Muscle of back (tissue), 11 donors: ENCODE results near the gene L1CAM. TPM values are rescaled to one million over a fixed set of nuclear protein-coding genes. Genes with fewer than 3 reads are reported as not detected.

ENCODE experiments used
- DNase-seq, 3 donors: peaks; one replicate each; pipeline versions ENCODE4 v3.0.0 to v3.0.0-alpha.2; 2013
- polyA plus RNA-seq, 10 donors: library from polyadenylated mRNA; unstranded; fragments of 120-200 nt; gene quantifications; one replicate each; pipeline ENCODE4 v1.2.1, GENCODE V29; 2013; ENCODE audit not compliant: insufficient read length in 10 of 10

L1CAM gene
- polyA plus RNA-seq, 10 donors, result 1.8 to 7.4 (median 3.0) TPM

DNA sequence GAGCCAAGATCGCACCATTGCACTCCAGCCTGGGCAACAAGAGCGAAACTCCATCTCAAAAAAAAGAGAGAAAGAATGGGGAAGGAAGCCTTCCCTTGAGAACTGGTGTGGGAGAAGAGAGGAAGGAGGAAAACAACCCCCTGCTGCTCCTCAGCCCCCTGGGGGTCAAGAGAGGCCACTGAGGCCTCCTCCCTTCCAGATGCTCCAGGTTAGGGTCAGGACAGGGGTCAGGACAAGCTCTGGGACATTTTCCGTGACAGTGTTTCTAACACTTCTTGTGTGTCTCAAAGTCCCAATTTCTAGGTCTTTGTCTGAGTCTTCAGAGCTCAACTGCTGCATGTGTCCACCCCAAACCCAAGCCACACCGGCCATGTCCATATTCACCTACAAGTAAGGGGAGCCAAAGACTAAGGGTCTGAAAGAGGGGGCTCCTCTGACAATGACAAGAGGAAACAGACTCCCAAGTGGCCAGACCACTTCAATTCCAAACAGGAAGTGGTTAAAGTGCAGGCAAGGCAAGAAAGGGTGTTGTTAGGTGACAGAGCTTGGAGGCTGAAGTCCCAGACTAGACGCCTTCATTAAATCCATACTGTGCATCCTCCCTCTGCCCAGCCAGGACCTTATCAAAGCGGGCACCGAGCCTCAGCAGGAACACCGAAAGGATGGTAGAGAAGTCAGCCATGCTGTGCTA, 8.3 kb downstream of the L1CAM start:
- no peak for DNase-seq

DNA sequence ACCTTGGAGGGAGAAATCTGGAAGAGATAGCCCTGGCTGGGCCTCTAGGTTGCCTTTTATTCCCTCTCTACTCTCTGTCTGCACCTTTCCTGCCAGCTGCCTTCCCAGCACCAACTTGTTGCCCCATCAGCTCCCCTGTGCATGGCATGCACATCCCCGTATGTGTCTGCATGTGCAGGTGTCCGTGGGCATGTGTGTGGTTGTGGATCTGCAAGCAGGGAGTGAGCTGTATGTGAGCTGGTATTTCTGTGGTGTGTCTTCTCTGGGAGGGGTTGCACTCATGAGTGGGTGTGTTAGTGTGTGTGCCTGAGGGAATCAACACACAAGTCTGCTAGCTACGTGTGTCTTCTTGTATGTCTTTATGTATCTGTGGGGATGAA, 9.9 kb downstream of the L1CAM start:
- DNase-seq, result no peak

DNA sequence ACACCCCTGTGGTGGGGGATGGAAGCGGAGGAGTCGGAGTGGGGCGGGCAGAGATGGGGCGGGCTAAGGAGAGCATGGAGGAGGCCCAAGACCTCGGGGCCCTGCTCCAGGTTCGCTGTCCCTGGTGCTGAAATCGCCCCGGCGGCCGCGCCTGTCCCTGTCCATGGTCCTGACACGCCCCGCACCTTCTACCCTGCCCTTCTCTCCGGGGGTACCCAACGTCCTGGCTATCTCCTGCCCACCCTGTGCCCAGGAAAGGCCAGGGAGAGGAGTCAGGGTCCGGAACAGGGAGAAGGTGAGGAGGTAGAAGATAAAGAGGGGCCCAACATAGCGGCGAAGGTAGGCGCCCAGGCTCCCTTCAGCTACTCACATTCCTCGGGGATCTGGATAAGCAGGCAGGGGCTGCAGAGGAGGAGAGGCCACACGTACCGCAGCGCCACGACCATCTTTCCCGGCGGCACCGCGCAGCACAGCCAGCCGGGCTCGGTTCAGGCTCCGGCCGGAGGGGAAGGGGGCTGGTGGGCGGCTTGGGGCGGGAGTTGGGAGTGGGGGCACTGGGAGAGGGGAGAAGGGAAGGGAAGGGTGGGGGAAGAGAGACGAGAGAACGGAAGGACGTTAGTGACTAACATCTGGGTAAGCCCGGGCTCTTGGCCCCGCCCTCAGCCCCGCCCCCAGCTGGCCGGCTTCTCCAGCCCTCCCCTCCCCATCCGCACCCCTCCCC, 10.4 kb downstream of the L1CAM start:
- peak; percentile 10 to 73 (median 63) for DNase-seq

DNA sequence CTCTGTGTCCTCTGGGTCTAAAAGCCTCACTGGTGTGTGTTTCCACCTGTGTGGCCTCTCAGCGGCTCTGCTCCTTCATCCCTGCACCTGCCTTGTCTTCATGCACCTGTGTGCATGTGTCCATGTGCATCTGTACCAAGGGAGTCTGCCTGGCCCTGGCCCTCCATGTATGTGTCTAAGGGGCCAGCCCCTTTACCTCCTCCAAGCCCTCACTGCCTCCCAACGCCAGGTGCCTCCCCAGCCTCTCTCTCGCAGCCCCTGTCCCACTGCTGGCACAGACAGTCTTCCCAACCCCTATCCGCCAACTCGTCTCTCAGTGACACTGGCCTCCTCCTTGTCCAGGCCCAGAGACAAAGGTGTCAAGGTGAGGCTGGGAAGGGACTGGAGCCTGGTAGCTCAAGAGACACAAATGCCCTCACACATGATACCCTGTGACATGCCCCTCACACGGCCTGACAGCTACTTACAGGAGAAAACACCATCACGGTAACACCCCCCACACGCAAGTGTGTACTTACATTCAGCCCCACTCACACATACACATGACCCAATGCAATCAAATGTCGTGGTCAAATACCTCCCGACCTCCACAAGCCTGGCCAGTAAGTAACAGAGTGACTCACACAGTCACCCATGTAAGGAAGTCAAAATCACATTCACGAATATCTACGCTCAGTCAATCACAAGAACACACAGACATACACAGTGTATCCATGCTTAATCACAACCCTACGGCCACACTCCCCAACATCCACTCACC, 11.4 kb downstream of the L1CAM start:
- DNase-seq, result no peak

DNA sequence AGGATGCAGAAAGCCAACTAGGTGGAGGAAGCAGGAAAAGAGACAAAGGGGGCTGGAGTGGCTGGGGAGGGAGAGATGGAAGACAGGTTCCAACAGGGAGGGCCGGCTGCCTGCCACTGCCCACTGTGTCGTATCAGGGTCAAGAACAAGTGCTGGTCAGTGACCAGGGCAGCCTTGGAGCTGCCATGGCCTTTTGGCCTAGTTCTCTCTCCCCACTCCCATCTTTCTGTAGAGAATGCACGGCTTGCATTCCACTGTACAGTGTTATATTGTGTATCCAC, 11.9 kb downstream of the L1CAM start:
- no peak for DNase-seq

DNA sequence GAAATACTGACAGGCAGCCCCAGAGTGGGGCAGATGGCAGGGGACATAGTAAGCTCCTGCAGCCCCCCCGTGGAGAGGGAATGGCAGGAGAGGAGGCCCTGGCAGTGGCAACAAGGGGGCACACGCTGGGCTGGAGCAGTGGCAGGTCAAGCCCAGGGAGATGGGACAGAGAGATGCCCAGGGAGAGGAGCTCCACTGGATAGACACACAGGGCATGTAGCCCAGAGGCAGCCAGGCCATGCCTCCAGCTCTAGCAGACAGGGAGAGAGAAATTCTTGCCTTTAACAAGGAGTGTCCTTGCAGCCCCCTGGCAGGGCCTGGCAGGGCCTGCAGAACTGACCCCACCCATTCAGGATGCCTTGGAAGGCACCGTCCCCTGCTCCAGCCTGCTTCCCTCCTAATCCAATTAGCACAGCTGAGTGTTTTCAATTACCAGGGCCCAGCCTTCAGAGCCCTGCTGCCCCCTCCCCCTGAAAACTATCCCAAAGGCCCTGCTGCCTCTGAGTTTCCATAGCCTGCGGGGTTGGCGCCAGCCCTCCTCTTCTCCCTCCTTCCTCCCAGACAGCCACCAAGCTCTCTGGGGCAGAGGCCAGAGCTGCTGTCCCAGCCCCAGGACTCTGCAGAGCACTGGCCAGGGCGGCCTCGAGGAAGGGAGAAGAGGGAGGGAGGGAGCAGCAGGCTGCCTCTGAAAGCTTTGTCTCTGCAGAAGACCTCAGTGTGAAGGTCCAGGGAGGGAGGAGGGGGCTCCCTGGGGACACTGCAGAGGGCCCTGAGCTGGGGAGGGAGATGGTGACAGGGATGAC, 12.5 kb downstream of the L1CAM start:
- no peak for DNase-seq

DNA sequence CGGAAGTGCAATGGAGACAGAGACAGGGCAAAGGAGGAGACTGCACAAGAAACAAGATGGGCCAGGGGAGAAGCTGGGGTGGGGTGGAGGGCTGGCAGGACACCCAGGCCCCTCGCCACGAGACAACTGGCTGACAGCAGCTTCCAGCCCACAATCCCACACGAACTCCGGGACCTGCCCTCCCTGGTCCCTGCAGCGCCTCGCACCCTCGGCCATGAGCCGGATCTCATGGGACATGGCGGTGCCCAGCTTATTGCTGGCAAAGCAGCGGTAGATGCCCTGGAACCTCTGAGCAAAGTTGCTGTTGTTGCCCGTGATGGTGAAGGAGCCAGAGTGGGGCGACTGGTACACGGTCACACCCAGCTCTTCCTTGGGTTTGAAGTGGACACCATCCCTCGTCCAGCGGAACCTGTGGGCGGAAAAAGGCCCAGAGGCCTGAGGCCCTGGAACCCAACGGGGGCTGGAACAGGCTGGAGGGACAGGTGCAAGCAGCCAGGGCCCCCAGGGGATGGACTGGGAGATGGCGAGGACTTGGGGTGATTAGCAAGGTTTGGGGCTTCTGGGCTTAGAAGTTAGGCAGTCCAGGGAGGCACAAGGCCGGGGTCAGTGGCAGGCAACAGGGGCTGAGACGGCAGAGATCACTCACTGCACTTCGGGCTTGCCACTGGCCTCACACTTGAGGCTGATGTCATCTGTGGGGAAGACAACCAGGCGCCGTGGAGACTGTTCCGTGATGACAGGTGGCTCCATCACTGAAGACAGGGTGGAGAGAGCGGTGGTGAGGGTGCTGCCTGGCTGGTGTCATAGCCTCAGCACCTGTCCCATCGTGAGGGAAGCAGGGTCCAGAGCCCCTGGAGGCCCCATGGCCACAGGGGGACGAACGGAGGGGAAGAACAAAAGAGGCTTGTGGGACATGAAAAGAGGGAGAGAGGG, 13.8 kb downstream of the L1CAM start:
- DNase-seq, result no peak

DNA sequence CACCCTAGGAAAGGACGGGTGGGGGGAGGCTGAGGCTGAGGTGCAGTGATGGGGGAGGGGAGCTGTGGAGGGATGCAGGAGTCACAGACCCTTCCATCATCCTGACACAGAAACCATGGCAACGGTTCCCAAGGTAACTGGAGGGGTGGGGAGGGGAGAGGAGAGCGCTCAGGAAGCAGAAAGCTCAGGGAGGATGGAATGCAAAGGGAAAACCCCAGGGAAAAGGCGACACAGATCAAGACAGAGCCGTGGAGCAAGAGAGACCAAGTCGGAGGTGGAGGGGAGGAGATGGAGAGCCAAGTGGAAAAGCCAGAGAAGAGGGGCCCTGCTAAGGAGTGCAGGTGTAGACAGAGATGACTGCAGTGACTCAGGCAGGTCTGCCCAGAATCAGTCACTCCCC, 14.5 kb downstream of the L1CAM start:
- DNase-seq, result no peak

DNA sequence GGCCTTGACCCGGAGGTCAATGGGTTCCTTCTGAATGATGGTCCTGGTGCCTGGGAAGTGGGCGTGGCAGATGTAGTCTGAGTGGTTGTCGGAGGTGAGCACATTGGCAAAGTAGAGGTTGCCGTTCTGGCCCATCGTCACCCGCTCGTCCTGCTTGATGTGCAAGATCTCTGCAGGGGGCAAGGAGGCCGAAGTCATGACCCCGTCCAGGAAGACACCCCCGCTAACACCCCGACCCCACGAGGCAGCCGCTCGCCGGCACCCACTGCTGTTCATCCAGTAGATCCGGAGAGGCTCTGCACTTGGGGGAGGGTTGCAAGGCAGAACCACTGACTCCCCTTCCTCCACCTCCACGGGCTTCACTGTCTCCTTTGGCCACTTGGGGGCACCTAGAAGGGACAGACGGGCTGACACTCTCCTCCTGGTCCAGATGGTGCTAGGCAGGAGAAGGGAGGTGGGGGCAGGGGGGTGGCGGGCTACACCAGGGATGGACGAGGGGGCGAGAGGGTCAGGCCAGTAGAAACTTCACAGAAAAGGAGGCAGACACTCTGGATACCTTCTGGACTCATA, 15.1 kb downstream of the L1CAM start:
- DNase-seq, result no peak

DNA sequence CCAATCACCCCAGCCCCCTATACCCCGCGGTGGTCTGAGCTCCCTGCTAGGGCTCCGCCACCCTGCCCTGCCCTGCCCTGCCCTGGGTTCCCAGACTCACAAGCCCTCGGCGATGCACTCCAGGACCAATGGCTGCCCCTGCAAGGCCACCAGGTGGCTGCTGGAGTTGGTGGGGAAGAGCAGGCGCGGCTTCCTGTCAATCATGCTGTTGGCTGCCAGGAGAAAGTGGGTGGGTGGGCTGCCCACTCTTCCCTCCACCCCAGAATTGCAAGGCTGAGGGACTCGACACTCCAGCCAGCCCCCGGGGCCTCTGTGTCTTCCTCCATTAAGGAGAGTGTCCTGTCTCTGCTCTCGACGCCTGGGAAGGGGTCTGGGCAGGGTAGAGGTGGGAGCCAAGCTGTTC, 15.7 kb downstream of the L1CAM start:
- DNase-seq, result no peak

DNA sequence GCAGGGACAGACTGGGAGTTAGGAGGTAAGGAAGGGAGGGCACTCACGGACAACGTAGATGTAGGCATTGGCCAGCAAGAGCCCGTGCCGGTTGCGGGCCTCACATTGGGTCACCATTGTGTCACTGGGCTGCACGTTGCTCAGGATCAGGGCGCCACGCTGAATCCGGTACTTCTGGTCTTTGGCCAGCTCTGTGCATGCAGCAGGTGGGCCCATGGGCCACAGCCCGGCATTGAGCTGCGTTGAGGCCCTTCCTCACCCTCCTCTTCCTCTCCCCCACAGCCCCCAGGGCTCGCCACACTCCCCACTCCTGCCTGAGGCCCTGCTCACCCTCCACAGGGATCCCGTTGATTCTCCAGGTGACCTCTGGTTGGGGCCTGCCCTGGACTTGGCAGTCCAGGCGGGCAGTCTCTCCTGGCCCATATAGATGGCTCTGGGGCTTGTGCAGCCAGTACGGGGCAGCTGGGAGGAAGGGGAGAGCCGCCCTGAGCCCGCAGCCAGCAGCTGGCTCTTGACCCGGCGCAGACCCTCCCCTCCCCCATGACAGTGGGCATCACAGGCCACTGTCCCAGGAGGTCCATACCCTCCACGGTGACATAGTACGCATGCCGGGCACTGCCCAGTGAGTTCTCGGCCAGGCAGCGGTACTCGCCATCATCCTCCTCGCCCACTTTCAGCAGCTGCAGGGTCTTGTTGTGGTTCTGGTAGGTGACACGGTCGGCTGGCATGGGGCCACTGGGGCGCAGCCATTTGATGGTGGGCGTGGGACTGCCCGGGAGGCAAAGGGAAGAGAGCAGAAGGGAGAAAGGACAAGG, 16.3 kb downstream of the L1CAM start:
- DNase-seq, result no peak

DNA sequence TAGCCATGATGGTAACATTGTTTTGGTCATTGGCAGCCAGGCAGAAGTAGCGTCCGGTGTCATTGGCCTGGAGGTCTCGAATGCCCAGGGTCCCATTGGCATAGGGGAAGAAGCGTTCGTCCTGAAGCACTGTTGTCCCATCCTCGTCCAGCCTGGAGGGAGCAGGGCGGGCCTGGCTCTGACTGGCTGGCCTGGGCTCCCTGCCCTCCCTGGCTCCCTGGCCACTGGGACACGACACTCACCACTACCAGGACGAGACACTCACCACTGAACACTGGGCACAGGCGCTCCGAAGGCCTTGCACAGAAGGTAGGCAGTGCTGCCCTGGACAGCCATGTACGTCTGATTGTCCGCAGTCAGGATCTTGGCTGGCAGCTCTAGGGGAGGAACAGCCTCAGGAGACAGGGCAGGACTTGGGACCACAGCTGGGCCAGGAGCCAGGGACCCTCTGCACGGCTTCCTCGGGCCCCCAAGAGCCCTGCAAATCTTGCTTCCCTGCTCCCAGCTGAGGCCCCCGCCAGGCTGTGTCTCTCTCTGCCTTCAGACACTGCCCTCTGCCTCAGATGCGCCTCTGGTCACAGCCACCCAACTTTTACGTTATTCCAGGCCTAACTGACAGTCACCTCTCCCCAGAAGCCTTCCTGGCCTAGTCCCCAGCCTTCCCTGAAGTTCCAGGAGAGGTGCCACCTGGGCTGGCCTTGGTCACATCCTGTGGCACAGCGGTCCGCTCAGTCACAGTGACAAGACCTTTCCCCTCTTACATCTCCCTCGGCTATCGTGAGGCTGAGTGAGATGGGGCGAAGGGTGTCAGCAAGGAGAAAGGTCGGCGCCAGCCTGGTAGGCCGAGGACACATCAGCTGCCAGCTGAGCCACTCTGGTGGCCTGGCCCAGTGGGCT, 17.1 kb downstream of the L1CAM start:
- no peak for DNase-seq

DNA sequence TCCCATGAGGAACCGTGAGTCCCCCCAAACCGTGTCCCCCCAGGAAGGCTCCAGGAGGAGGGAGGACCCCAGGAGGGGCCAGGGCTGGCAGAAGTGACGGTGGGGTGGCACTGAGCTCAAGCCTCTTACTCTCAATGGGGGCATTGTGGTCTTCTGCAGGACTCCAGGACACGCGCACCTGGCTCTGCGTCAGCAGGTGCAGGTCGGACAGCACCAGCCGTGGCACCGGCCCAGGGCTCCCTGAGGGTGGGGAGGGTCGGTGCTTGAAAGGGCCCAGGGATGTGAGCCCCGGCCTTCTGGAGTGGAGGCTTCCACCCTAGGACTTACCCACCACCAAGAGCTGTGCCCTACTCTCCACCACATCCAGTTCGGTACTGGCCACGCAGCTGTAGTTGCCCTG, 18.3 kb downstream of the L1CAM start:
- no peak for DNase-seq

DNA sequence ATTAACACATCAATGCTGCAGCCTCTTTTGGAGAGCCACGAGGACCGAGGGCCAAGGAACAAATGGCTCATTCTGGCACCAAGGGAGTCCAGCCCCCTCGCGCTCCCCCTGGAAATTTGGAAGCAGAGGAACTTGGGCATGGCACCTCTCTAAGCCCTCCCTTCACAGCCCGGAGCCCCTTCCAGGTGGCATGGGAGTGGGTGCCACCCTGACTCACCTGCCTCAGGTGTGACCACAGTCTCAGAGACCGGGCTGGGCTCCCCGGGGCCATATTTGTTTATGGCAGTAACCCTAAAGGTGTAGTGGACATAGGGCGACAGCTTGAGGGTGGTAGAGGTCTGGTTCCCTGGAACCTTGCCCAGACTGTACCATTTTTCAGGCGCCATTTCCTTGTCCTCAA, 18.8 kb downstream of the L1CAM start:
- DNase-seq, result no peak

DNA sequence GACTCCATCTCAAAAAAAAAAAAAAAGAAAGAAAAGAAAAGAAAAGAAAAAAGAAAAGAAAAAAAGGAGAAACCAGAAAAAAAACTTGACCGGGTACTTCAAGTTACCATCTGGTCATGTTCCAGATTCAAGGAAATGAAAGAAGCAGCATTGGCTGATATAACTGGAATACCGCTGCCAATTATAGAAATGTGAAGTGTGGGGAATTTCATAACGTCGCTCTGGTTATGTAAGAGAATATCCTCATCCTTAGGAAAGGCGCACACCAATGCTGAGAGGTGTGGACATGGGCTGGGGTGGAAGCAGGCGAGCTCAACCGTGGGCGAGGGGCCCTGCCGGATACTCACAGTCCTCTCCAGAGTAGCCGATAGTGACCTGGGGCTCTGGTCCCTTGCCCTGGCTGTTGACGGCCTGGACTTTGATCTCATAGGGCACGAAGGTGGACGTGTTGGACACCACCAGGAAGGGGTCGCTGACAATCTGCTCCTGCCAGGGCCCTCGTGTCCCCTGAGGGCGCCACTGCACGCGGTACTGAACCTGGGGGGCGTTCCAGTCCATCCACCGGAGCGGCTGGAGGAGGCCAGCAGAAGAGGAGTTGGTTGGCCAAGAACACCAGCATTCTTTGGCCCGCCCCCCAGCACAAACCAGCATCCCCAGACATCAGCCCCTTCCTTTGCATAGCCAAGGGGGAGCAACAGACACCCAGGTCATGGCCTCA, 19.5 kb downstream of the L1CAM start:
- no peak for DNase-seq

DNA sequence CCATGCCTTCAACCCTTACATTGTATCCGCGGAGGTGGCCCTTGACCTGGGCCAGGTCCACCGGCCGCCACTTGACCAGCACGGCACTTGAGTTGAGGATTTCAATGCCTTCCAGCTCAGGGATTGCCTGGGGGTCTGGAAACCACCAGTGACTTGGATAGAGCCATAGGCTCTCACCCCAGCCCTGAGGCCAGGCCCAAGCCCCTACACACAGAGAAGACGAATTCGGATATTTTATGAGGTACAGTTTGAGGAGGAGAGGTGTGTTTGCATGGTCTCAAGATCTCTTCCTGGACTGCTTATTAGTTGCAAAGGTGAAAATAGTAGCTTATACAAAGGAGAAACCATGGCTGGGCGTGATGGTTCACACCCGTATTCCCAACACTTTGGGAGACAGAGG, 20.3 kb downstream of the L1CAM start:
- no peak for DNase-seq

DNA sequence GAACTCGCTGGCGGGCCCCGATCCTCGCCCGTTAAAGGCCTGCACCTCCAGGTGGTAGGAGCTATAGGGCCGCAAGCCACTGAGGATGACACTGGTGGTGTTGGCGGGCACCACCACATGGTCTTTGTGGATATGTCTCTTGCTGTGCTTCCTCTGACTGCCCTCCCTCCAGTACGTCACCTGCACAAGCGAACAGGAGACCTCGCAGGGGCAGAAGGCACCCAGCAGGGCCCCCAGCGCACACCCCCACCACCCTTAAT, 20.7 kb downstream of the L1CAM start:
- no peak for DNase-seq

DNA sequence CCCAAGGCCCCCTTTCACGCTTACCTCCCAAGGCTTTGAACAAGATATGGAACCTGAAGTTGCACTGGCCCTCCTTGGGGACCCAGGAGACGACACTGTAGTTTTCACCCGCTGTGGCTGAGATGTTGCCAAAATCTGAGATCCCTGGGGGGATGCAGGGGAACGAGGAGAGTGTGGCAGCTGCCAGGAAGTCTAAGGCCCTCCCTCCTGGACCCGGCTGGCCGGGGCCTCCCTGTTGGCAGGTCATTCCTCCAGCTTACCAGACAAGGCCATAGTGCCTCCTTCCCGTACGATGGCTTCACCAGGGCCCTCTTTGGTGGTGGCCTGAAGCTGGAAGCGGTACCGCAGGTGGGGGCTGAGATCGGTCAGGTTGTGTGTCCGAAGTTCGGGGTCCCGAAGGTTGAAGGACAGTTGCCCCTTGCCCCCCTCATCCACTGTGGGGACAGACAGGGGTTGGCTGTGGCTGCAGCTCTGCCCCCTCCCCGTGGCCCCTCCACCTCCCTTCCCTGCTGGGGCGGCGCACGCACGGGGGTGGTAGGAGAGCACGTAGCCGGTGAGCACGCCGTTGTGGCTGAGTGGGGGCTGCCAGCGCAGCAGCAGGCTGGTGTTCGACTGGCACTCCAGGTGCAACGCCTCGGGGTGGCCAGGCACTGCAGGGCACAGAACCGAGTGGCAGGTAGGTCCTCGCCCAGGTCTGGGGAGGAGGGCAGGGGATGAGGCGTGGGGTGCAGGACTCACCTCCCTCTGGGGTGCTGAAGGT, 21.2 kb downstream of the L1CAM start:
- no peak for DNase-seq
